NCI-H345 treated with DMSO at 0.1 percent for 48 hours (cell line): ENCODE measurements around the gene MACROH2A2.
"Not testable (repeated sequence)": the region's sequence is repeated elsewhere in the genome, so short reads cannot be mapped to it uniquely, and the experiment has no call there.

Source experiments
- DNase-seq: peaks from one replicate; lab custom pipeline; 2025; ENCODE audit not compliant: unreplicated experiment; lab: John Stamatoyannopoulos, UW

MACROH2A2 gene

DNA sequence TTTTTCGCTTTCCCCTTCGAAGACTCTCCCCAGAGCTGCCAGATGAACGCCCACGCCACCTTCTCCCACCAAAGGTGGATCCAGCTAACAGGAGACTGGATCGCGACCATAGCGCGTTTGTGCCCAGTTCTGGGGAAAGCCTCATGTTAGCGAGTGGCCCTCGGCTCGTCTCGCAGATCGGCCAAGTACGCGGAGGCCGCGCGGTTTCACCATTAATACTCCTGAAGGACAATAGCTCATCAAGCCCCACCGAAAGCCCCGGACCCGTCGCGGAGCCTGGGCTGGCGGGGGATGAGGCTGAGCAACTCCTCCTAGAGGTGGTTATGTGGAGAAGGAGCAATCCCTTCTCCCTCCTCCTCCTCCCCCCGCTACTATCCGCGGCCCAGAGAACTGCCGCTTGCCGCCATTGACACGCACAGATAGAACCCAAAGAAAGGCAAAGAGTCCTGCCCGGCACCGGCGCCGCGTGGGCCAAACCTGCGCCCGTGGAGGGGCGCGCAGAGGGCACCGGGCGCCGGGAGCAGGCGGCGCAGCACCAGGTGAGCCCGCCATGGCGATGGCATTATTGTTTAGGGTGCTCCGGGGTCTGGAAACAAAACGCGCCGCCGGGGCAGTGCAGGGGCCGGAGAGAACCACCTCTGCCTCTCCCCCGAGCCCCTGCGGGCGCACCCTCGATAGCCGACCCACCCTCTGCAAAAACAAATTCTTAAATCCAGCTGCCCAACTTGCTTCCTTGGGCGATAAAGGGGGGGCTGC is at the start of gene MACROH2A2:
Gene MACROH2A2, plus strand, starts transcription at position 385 of the 756 bp plus-strand sequence. CDS start 22,813 bp downstream, outside the sequence.
- no peak for DNase-seq

DNA sequence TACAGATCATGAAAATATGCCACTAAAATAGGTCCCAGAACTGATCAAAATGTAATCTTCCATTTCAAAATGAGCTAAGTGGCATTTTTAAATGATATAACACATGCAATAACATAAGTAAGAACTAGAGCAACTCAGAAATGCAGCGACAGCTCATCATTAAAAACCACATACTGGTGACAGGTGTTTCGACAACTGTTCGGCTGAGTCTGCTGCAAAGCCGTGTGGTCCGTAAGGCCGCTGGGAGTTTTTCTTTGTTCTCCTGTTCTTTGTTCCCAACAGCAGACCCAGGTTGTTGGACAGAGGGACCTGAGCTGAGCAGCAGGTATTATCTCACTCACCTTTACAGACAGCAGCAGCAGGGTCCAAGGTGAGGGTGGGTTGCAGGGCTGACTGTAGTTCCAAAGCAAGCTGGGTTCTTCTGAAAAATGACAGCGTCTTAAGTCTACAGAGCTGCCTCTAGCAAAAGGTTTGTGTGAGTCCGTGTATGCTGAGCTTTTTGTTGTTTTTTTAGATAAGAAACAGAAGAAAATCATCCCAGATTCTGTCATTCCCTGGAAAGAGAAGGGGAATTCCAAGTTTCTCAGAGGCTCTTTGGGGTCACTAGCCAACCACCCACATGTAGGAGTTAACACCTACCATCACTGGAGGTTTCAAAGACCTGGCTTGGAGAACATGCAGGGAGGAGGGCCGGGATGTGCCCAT is 45.4 kb upstream of the MACROH2A2 start:
- no peak for DNase-seq

DNA sequence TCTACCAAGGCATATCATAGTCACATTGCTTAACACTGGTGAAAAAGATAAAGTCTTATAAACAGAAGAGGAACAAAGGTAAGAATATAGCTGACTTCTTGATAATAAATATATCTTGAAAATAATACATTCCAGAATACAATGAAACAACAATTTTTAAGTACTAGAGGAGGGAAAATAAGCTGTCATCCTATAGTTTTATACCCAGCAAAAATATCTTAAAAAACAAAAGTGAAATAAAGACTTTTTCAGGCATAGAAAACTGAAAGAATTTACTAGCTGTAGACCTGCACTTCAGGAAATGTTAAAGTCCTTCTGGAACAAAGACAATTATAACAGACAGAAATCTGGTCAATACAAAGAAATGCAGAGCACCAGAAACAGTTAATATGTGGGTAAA is 21.4 kb upstream of the MACROH2A2 start:
- DNase-seq, result no peak

DNA sequence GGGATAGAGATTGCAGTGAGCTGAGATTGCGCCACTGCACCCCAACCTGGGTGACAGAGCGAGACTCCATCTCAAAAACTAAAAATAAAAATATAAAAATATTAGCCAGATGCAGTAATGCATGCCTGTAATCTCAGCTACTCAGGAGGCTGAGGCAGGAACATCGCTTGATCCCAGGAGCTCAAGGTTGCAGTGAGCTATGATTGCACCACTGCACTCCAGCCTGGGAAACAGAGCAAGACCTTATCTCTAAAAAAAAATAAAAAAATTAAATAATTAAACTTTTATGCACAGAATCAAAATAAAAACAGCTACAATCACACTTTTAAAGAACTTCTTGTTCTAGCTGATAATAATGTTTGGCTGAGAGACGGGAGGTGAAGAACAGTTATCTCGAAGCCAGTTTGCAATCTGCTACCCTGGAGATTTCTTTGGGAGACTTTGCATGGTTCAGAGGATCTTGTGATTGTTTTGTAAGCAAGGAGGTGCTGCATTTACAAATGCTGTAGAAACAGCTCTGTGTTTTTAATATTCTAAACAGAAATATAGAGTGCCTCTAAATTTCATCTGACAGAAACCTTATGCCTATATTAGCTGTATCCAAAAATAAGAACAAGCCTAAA is 19.9 kb upstream of the MACROH2A2 start:
- DNase-seq, result no peak

DNA sequence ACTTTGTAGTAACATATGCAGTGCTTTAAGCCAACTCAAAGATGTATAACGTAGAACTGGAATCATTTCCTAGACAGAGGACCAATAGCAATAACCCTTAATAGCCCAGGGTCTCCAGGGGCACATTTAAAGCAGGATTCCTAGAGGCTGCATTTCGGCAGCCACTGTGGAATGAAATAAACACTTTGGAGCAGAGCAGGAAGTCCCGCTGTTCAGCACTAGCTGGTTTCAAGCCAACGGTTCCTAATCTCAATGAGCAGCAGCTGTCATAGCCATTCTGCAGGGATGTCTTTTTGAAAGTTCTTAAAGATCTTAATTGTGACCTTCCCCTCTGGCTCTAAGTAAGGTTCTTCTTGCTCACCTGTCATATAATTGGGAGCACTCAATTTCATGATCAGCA is 18.4 kb upstream of the MACROH2A2 start:
- no peak for DNase-seq

DNA sequence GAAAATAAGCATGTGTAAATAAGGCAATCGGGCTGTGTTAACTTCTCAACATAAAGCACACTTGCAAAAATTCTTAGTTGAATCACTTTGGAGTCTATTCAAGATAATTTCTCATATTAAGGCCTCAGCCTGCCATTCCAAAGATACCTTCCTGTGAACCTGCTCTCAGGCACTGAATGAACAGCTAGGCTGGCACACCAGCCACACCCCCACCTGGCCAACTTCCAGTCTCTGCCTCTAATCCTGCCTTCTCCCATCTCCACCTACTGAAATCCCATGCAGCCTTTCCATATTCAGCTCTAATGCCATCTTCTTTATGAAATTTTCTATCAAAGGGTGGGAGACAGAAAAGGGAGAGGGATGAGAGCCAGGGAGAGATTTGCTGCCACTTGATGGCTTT is 17.1 kb upstream of the MACROH2A2 start:
- DNase-seq, result no peak

DNA sequence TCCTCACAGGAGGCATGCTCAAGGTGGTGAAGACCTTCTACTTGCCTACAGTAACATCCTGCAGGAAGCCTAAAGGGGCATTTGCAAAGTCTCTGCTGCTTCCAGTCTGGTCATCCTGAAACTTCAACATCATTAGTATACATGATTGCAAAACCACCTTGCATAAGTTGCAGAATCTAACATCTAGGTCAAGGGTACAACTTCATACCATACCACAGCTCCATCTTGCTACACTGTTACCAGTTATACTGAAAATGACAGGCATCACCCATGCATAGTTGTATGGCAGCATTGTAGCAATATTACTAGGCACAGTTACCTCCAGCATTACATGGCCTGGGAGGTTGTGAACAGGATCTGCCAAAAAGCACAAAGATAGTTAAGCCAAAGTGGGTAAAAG is 13.7 kb upstream of the MACROH2A2 start:
- no peak for DNase-seq

DNA sequence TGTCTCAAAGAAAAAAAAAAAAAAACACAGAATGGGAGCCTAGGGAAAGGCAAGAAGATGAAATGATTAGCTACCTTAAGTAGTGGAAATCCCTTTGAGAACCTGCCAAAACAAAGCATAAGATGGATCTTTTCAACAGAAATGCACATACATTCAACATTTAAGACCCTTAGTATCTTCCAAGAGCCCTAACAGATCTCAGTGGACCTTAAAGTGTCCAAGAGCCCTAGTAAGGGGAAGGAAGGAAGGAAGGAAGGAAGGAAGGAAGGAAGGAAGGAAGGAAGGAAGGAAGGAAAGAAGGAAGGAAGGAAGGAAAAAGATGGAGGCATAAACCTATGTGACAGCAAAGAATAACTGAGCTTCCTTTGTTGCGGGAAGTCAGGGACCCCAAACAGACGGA is 11.6 kb upstream of the MACROH2A2 start:
- DNase-seq, result no peak

DNA sequence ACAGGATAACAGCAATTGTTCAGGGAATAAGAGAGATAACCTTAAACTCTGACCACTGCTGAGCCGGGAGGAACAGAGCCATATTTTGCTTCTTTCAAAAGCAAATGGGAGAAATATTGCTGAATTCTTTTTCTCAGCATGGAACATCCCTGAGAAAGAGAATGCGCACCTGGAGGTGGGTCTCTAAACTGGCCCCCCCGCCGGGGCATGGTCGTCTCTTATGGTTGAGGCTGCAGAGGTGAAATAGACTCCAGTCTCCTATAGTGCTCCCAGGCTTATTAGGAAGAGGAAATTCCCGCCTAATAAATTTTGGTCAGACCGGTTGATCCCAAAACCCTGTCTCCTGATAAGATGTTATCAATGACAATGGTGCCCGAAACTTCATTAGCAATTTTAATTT is 10.9 kb upstream of the MACROH2A2 start:
- not testable (repeated sequence) for DNase-seq

DNA sequence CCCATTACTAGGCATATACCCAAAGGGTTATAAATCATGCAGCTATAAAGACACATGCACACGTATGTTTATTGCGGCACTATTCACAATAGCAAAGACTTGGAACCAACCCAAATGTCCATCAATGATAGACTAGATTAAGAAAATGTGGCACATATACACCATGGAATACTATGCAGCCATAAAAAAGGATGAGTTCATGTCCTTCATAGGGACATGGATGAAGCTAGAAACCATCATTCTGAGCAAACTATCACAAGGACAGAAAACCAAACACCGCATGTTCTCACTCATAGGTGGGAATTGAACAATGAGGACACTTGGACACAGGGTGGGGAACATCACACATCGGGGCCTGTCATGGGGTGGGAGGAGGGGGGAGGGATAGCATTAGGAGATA is 5.6 kb upstream of the MACROH2A2 start:
- DNase-seq, result not testable (repeated sequence)

DNA sequence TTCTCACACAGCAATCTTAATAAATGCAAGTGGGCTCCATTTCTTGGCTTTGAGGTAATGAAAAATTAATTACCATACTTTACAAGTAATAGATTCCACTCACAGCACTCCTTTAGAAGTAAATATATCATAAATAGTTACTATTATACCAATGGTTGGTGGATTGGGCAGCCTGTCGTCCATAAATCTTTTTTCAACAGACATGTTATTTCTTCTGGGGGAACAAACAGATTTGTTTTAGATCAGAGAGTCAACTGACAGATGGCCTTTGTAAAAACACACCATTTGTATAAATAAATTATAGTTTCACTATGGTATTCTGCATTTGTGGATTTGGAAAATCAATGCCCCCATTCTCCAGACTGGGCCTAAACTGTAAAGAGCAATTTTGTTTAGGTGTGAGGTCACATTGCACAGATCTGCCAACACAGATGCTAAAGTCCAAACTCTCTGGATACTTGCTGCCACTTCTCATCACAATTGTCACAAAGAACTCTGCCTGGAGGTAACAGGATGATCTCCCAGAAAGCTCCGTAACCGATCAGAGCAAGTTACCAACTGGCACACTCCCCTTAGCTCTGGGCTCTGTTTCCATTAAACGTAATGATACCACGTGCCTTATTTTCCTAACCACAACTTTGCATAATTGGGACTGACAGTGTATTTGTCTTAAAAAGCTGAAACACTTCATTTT is 4.5 kb upstream of the MACROH2A2 start:
- DNase-seq, result no peak

DNA sequence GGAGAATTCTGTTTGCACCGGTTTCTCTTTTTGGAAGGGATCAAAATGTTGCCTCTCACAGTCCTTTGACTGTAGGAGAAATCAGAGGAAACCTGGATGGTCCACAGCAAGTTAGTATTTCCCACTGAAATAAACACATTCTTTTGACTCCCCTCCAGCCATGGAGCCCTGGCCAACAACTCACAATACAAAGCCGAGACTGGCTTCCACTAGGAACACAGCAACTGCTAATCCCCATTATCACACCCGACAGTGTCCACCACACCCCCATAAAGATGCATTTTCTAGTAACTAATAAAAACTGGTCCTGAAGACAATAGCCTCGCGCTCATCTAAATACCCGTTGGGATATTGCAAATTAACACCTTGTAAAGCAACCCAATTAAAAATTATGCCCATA is 798 bp upstream of the MACROH2A2 start:
- no peak for DNase-seq

DNA sequence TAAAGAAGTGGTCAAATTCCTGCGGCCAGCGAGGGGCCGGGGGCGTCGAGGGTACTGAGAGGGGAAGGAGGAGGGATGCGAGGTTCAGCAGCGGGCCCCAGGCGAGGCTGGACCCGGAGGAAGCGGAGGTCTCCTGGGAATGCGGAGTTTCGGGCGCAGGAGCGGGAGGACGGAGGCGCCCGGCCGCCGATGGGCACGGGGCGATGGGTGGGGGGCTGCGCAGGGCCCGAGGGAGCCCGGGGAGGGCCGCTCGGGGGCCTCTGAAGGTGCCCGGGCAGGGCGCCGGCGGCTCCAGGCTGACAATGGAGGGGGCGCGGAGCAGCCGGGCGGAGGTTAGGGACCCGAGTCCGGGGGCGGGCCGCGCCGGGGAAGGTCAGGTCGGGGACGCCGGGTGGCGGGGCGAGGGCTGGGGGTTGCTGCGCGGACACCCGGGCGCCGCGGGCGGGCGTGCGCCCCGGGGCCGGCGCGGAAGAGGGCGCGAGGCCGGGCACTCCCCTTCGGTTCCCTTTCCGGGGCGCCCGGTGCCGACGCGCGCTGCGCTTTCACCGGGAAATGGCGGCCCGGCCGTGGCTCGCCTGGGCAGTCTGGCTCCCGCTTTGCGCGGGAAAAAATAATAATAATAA is 683 bp downstream of the MACROH2A2 start:
- no peak for DNase-seq

DNA sequence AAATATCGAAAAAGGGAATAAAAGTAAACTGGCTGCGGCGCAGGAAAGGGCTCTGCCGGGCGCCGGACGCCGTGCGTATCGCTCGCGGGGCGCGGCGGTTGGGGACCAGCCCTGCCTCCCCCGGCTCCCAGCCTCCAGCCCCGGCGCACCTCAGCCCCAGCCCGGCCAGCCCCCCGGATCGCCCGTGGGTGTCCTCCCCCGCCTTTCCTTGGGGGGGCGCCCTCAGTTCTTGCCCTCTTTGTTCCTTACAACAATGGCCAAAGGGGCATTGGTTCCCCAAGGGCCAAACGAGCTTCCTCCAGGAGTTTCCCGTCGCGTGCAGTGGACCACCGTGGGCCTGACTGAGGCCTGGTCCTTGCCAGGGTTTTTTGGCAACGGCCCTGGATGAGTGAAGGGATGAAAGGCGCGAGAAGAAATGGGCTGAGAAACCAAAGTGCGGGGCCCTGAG is 1.2 kb downstream of the MACROH2A2 start:
- no peak for DNase-seq

DNA sequence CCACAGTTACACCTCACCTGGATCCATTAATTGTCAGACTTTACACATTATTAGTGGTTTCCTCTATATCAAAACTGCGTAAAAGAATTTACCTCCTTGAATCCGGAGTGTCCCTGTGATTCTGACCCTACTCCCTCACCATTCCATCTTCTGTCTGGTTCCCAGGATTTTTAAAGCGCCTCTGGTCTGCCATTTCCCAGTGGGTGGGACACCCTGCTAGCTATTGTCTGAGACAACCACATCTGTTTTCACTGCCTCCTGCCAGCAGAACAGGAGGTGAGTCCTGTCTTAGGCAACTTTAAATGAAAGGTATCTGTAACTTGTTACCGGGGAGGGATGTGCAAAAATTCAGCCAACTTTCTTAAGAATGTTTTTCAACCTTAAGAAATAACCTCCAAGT is 2.3 kb downstream of the MACROH2A2 start:
- no peak for DNase-seq

DNA sequence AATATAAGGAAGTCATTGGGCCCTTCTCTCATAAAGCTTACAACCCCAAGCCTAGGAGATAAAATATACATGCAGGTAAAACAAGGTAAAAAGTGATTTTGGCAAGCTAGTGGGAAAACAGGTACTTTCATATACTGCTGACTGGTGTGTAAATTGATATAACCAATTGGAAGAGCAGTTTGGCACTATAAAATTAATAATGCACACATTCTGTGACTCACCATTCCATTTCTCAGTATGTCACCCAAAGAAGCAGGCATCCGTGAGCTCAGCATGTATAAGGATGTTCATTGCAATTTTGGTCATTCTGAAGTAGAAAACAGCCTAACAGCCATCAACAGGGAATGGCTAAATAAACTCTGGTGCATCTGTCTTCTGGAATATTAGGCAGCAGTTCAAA is 2.9 kb downstream of the MACROH2A2 start:
- no peak for DNase-seq

DNA sequence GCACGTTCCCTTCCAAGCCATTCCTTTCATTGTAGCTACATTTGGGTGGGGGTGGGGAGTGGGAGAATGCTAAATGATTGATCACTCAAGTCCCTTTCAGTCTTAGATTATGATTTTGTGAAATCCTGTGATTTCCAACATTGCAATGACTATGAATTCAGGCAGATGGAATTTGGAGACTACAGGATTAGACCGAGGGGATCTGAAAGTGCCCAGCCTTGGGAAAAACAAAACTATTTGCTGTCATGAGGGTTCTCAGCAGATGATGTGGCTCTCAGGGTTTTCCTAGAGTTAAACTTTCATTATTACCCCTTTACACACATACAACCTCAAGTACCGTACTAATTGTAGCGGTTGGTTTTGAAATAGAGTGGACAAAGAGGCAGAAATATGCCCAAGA is 4.7 kb downstream of the MACROH2A2 start:
- no peak for DNase-seq

DNA sequence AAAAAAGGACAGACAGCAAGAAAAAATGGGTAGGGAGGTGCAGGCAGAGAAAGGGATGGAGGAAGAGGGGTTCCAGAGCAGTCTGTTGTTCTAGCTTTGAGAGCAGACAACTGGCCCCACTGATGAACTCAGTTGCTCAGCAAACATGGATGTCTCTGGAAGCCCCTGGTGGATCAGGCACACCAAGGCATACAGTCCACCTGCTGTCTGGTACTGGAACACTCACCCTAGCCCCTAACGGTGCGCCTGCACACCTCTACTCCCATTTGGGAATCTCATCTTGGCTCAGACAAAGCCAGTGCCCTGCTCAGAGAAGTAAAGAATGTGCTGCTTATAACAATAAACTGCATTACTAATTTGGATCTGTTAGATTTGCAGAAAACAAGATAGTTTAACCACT is 7.7 kb downstream of the MACROH2A2 start:
- DNase-seq, result no peak

DNA sequence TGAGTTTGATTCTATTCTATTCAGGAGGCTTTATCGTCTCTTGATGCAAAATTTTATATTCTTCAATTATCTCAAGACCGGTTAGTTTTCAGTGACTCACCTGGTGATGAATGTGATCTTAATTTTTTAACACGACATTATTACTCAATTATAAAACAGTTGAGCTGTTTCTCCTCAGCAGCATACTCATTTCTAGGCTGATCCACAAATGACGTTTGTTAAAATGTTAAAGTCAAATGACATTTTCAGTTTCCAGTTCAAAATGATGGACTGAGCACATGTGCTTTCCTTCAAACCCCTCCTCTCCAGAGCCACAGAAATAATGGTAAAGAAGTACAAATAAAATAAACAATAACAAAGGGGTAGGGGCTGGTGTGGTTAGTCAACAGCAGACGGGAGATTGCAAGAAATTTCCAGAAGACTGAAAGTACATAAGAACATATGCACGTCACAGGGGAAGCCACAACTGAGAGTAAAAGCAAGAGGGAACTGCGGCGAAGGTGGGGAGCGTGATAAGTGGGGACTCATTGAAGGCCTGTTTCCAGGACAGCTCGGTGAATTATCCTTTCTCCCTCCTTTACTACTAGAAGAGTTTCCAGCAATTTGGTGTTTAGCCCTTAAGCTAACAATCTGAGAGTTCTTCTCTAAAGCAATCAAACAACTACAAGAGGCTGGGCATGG is 10.9 kb downstream of the MACROH2A2 start:
- no peak for DNase-seq

DNA sequence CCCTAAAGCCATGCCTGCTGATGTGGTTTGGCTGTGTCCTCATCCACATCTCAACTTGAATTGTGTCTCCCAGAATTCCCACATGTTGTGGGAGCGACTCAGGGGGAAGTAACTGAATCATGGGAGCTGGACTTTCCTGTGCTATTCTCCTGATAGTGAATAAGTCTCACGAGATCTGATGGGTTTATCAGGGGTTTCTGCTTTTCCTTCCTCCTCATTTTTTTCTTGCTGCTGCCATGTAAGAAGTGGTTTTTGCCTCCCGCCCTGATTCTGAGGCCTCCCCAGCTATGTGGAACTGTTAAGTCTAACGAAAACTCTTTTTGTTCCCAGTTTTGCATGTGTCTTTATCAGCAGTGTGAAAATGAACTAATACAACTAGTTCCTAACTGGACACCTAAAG is 11.8 kb downstream of the MACROH2A2 start:
- DNase-seq, result no peak

DNA sequence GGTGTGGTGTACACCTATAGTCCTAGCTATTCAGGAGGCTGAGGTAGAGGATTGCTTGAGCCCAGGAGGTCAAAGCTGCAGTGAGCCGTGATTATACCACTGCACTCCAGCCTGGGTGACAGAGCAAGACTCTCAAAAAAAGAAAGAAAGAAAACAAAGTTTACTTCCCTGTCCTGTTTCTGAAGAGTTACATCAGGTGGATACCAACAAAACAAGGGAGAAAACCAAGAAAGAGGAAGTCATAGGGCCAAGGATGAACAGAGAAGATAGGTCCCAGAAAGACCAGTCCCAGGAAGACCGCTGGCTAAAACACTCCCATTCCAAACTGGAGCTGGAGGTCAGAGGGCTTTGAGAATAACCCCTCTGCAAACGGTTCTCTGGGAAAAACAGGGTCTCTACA is 13.5 kb downstream of the MACROH2A2 start:
- no peak for DNase-seq
